ENCODE measurements around the gene MND1. TPM values are rescaled to one million over a fixed set of nuclear protein-coding genes. Genes with fewer than 3 reads are reported as not detected.
A peak's percentile ranks its signal among the peaks of the same experiment; 100 is the strongest.
"Not testable (repeated sequence)": the region's sequence is repeated elsewhere in the genome, so short reads cannot be mapped to it uniquely, and the experiment has no call there.

Gene MND1
- total RNA-seq, 2 experiments from 2014 or later, result 24.2 to 27.6 TPM

- H3K27ac Mint-ChIP-seq, POLR2A ChIA-PET, H3K9me3 Mint-ChIP-seq, DNase-seq, CTCF ChIA-PET, H3K27me3 Mint-ChIP-seq, H3K4me3 Mint-ChIP-seq: not testable (repeated sequence)
- Mint-ChIP-seq H3K4me1 (peaks cover 36% of the 10 kb centered on the region), H3K36me3 (ENCODE audit: low read depth) (peaks cover 18% of the 10 kb centered on the region)
Observed at GRCh38 chr4:153416456-153416855, 72.0 kb downstream of the MND1 start.

GRCh38 chr4:153418121-153418520 is 73.6 kb downstream of the MND1 start:
- Mint-ChIP-seq H3K4me3 (no peak overlapping the region), H3K4me1 (peaks cover 45% of the 10 kb centered on the region), H3K36me3 (ENCODE audit: low read depth) (peaks cover 14% of the 10 kb centered on the region), H3K27me3 (no peaks in the 10 kb centered on the region), H3K27ac (no peak overlapping the region), H3K9me3 (no peaks in the 10 kb centered on the region)
- CTCF ChIA-PET, result interaction anchor here (0.6 to 1.6 kb wide), 5 partner anchors 9 to 332 kb away, joined by 3 to 4 read pairs (median 3); no protein-coding TSS in a partner anchor
- DNase-seq, result no peak
- POLR2A ChIA-PET, result no interaction called here

GRCh38 chr4:153418558-153418957 is 74.1 kb downstream of the MND1 start:
- DNase-seq, result no peak
- Mint-ChIP-seq H3K27ac (peak overlapping the region; percentile 51), H3K4me3 (no peak overlapping the region), H3K9me3 (no peaks in the 10 kb centered on the region), H3K36me3 (ENCODE audit: low read depth) (peaks cover 12% of the 10 kb centered on the region), H3K27me3 (no peaks in the 10 kb centered on the region), H3K4me1 (peaks cover 45% of the 10 kb centered on the region)
- ChIA-PET POLR2A (no interaction called here), CTCF (interaction anchor here (0.7 to 1.6 kb wide), 2 partner anchors 10 to 331 kb away, joined by 3 read pairs; no protein-coding TSS in a partner anchor)

GRCh38 chr4:153419029-153419428 is 74.5 kb downstream of the MND1 start:
- ChIA-PET CTCF (interaction anchor here (0.6 to 1.6 kb wide), 2 partner anchors 162 to 331 kb away, joined by 3 read pairs; no protein-coding TSS in a partner anchor), POLR2A (no interaction called here)
- Mint-ChIP-seq H3K27ac (peak overlapping the region; percentile 51), H3K4me3 (no peak overlapping the region), H3K27me3 (no peaks in the 10 kb centered on the region), H3K4me1 (peaks cover 45% of the 10 kb centered on the region), H3K36me3 (ENCODE audit: low read depth) (peaks cover 10% of the 10 kb centered on the region), H3K9me3 (no peaks in the 10 kb centered on the region)
- DNase-seq, result no peak

GRCh38 chr4:153419673-153420278 is 75.3 kb downstream of the MND1 start:
- Mint-ChIP-seq H3K4me3 (no peak overlapping the region), H3K9me3 (no peaks in the 10 kb centered on the region), H3K27ac (no peak overlapping the region)

GRCh38 chr4:153420361-153420760 is 75.9 kb downstream of the MND1 start:
- CTCF ChIA-PET, result interaction anchor here (0.6 kb wide), 1 partner anchor 1414 kb away, joined by 3 read pairs; no protein-coding TSS in a partner anchor
- no peaks in the 10 kb centered on the region for H3K27me3 Mint-ChIP-seq
- H3K9me3 Mint-ChIP-seq, result no peaks in the 10 kb centered on the region
- H3K4me1 Mint-ChIP-seq, result peaks cover 49% of the 10 kb centered on the region
- no peak overlapping the region for H3K4me3 Mint-ChIP-seq
- POLR2A ChIA-PET, result no interaction called here
- peaks cover 8% of the 10 kb centered on the region for H3K36me3 Mint-ChIP-seq (ENCODE audit: low read depth)
- DNase-seq, result no peak
- no peak overlapping the region for H3K27ac Mint-ChIP-seq

More at GRCh38 chr4:153419673-153420278, 75.3 kb downstream of the MND1 start:
- POLR2A ChIA-PET, result no interaction called here
- DNase-seq, result no peak
- Mint-ChIP-seq H3K4me1 (peaks cover 49% of the 10 kb centered on the region), H3K27me3 (no peaks in the 10 kb centered on the region), H3K36me3 (ENCODE audit: low read depth) (peaks cover 9% of the 10 kb centered on the region)
- CTCF ChIA-PET, result interaction anchor here (0.6 to 1.6 kb wide), 3 partner anchors 13 to 1413 kb away, joined by 3 read pairs; no protein-coding TSS in a partner anchor

GRCh38 chr4:153421941-153422340 is 77.5 kb downstream of the MND1 start:
- DNase-seq, result no peak
- Mint-ChIP-seq H3K36me3 (ENCODE audit: low read depth) (peaks cover 11% of the 10 kb centered on the region), H3K27ac (peak overlapping the region; percentile 68), H3K27me3 (no peaks in the 10 kb centered on the region), H3K4me3 (no peak overlapping the region), H3K4me1 (peaks cover 62% of the 10 kb centered on the region), H3K9me3 (no peaks in the 10 kb centered on the region)
- ChIA-PET CTCF (interaction anchor here (1.1 to 1.3 kb wide), 2 partner anchors 11 to 22 kb away, joined by 3 to 5 read pairs; no protein-coding TSS in a partner anchor), POLR2A (interaction anchor here (0.6 to 0.7 kb wide), 4 partner anchors 45 to 122 kb away, joined by 3 to 7 read pairs (median 4); no protein-coding TSS in a partner anchor)

GRCh38 chr4:153426207-153426885 is 81.9 kb downstream of the MND1 start:
- peak; percentile 62 for DNase-seq
- ChIA-PET CTCF (interaction anchor here (0.9 to 1.4 kb wide), 3 partner anchors 148 to 174 kb away, joined by 3 to 4 read pairs (median 3); no protein-coding TSS in a partner anchor), POLR2A (interaction anchor here (0.7 to 0.9 kb wide), 2 partner anchors 85 to 96 kb away, joined by 3 to 6 read pairs; no protein-coding TSS in a partner anchor)
- peak overlapping the region; percentile 63 for H3K4me3 Mint-ChIP-seq
- peaks cover 13% of the 10 kb centered on the region for H3K36me3 Mint-ChIP-seq (ENCODE audit: low read depth)
- no peaks in the 10 kb centered on the region for H3K27me3 Mint-ChIP-seq
- H3K9me3 Mint-ChIP-seq, result peaks cover 3% of the 10 kb centered on the region
- H3K4me1 Mint-ChIP-seq, result peaks cover 55% of the 10 kb centered on the region
- H3K27ac Mint-ChIP-seq, result peak overlapping the region; percentile 93

- ChIA-PET CTCF (interaction anchor here (0.7 to 1.4 kb wide), 3 partner anchors 41 to 146 kb away, joined by 4 read pairs; no protein-coding TSS in a partner anchor), POLR2A (no interaction called here)
- Mint-ChIP-seq H3K27ac (peak overlapping the region; percentile 93), H3K4me1 (peaks cover 51% of the 10 kb centered on the region), H3K4me3 (no peak overlapping the region), H3K36me3 (ENCODE audit: low read depth) (peaks cover 13% of the 10 kb centered on the region), H3K27me3 (no peaks in the 10 kb centered on the region), H3K9me3 (peaks cover 3% of the 10 kb centered on the region)
- DNase-seq, result no peak
Observed at GRCh38 chr4:153427363-153428071, 83.0 kb downstream of the MND1 start.

GRCh38 chr4:153428941-153429475 is 84.5 kb downstream of the MND1 start:
- Mint-ChIP-seq H3K36me3 (ENCODE audit: low read depth) (peaks cover 13% of the 10 kb centered on the region), H3K4me1 (peaks cover 59% of the 10 kb centered on the region), H3K4me3 (peak overlapping the region; percentile 13), H3K9me3 (peaks cover 3% of the 10 kb centered on the region), H3K27me3 (no peaks in the 10 kb centered on the region), H3K27ac (peak overlapping the region; percentile 70)
- ChIA-PET POLR2A (interaction anchor here (0.6 kb wide), 1 partner anchor 50 kb away, joined by 3 read pairs; no protein-coding TSS in a partner anchor), CTCF (interaction anchor here (0.6 to 1.5 kb wide), 3 partner anchors 39 to 183 kb away, joined by 3 read pairs; no protein-coding TSS in a partner anchor)
- peak; percentile 17 for DNase-seq

- Mint-ChIP-seq H3K4me1 (peaks cover 65% of the 10 kb centered on the region), H3K36me3 (ENCODE audit: low read depth) (peaks cover 5% of the 10 kb centered on the region), H3K27me3 (no peaks in the 10 kb centered on the region), H3K27ac (peak overlapping the region; percentile 97), H3K4me3 (peak overlapping the region; percentile 78), H3K9me3 (no peaks in the 10 kb centered on the region)
- DNase-seq, result peak; percentile 85
- ChIA-PET CTCF (interaction anchor here (0.6 to 2.1 kb wide), 25 partner anchors 8 to 207 kb away, joined by 3 to 8 read pairs (median 3); partner anchors contain the start of gene TMEM131L), POLR2A (interaction anchor here (0.6 kb wide), 2 partner anchors 87 to 211 kb away, joined by 5 read pairs; no protein-coding TSS in a partner anchor)
Observed at GRCh38 chr4:153432965-153433753, 88.7 kb downstream of the MND1 start.
